NT2/D1 (cell line): ENCODE results near the gene UNC5C.

Experiments
- SUZ12 ChIP-seq: IDR thresholded peaks from 2 replicates; pipeline ENCODE4 v1.6.1; 2011; ENCODE audit not compliant: insufficient read length, insufficient read depth; ENCODE audit errors: extremely low read depth
- ZNF274 ChIP-seq: IDR thresholded peaks from 2 replicates; pipeline ENCODE4 v1.6.1; 2011; ENCODE audit warnings: mild to moderate bottlenecking, low read depth, low read length

- no peak for TF ChIP-seq ZNF274
- no peak for TF ChIP-seq SUZ12
Observed at GRCh38 chr4:95393821-95394220, 155.0 kb downstream of the UNC5C start.
